Stomach smooth muscle (tissue), 2 donors: ENCODE measurements around the gene EEPD1.

Experiments used
- H3K27ac ChIP-seq: one replicate; pipeline ENCODE4 v1.7.0; 2013; ENCODE audit warnings: mild to moderate bottlenecking, low read length, inconsistent platforms
- H3K27me3 ChIP-seq, 2 donors: one replicate each; pipeline ENCODE4 v1.7.0; 2013; ENCODE audit warnings: low read length in 2 of 2; ENCODE audit not compliant: insufficient read depth in 2 of 2, control insufficient read depth in 1 of 2
- H3K36me3 ChIP-seq, 2 donors: one replicate each; pipeline ENCODE4 v1.7.0; 2013; ENCODE audit warnings: low read length in 2 of 2; ENCODE audit not compliant: control insufficient read depth in 2 of 2, insufficient read depth in 2 of 2
- H3K4me1 ChIP-seq: one replicate; pipeline ENCODE4 v1.7.0; 2013; ENCODE audit warnings: low read length; ENCODE audit not compliant: control insufficient read depth, insufficient read depth
- H3K4me3 ChIP-seq, 2 donors: one replicate each; pipeline ENCODE4 v1.7.0; 2013; ENCODE audit warnings: low read length in 2 of 2
- H3K9ac ChIP-seq, 2 donors: one replicate each; pipeline ENCODE4 v1.7.0; 2013; ENCODE audit warnings: low read length in 2 of 2, mild to moderate bottlenecking in 1 of 2
- H3K9me3 ChIP-seq, 2 donors: one replicate each; pipeline ENCODE4 v1.7.0; 2013; ENCODE audit warnings: low read length in 2 of 2; ENCODE audit not compliant: control insufficient read depth in 2 of 2
- donor health status: healthy.
- donor health status: Pancreatic carcinoma.

The EEPD1 gene

GRCh38 chr7:36157527-36158320 lies 4.7 kb downstream of the EEPD1 start:
- no peaks in the 10 kb centered on the region for H3K36me3 ChIP-seq
- H3K27me3 ChIP-seq, result no peaks in the 10 kb centered on the region
- H3K9me3 ChIP-seq, result no peaks in the 10 kb centered on the region
- H3K9ac ChIP-seq, result no peak overlapping the region
- peaks cover 56% of the 10 kb centered on the region for H3K4me1 ChIP-seq
- no peak overlapping the region for H3K4me3 ChIP-seq
- no peak overlapping the region for H3K27ac ChIP-seq

- H3K9me3 ChIP-seq, result no peaks in the 10 kb centered on the region
- H3K4me1 ChIP-seq, result peaks cover 55% of the 10 kb centered on the region
- H3K9ac ChIP-seq, result no peak overlapping the region
- H3K27me3 ChIP-seq, result no peaks in the 10 kb centered on the region
- no peaks in the 10 kb centered on the region for H3K36me3 ChIP-seq
- H3K27ac ChIP-seq, result no peak overlapping the region
- no peak overlapping the region for H3K4me3 ChIP-seq
These were observed 5.2 kb downstream of the EEPD1 start for GRCh38 chr7:36158321-36158605.

- Histone ChIP-seq H3K4me1 (peaks cover 42% of the 10 kb centered on the region), H3K27me3 (no peaks in the 10 kb centered on the region), H3K27ac (no peak overlapping the region)
These were observed 6.6 kb downstream of the EEPD1 start for GRCh38 chr7:36159618-36160017.

GRCh38 chr7:36160313-36160712 lies 7.3 kb downstream of the EEPD1 start:
- Histone ChIP-seq H3K36me3 (peaks cover 0 to 3% of the 10 kb centered on the region in 2 donors), H3K4me1 (peaks cover 35% of the 10 kb centered on the region), H3K4me3 (peak overlapping the region in 1 of 2 donors; percentile 15), H3K27ac (no peak overlapping the region), H3K27me3 (no peaks in the 10 kb centered on the region), H3K9me3 (no peaks in the 10 kb centered on the region), H3K9ac (no peak overlapping the region)

More at GRCh38 chr7:36159618-36160017, 6.6 kb downstream of the EEPD1 start:
- Histone ChIP-seq H3K4me3 (no peak overlapping the region), H3K9ac (no peak overlapping the region), H3K36me3 (peaks cover 0 to 3% of the 10 kb centered on the region in 2 donors), H3K9me3 (no peaks in the 10 kb centered on the region)

- Histone ChIP-seq H3K9me3 (no peaks in the 10 kb centered on the region), H3K4me3 (no peak overlapping the region), H3K4me1 (peaks cover 20% of the 10 kb centered on the region), H3K27ac (no peak overlapping the region), H3K27me3 (no peaks in the 10 kb centered on the region), H3K9ac (no peak overlapping the region), H3K36me3 (peaks cover 0 to 3% of the 10 kb centered on the region in 2 donors)
These were observed 8.9 kb downstream of the EEPD1 start for GRCh38 chr7:36161996-36162395.

GRCh38 chr7:36165059-36165458 lies 12.0 kb downstream of the EEPD1 start:
- Histone ChIP-seq H3K9me3 (no peaks in the 10 kb centered on the region), H3K27me3 (no peaks in the 10 kb centered on the region), H3K27ac (no peak overlapping the region), H3K9ac (no peak overlapping the region), H3K36me3 (peaks cover 0 to 3% of the 10 kb centered on the region in 2 donors), H3K4me3 (no peak overlapping the region), H3K4me1 (peaks cover 2% of the 10 kb centered on the region)

- Histone ChIP-seq H3K9ac (no peak overlapping the region), H3K9me3 (no peaks in the 10 kb centered on the region), H3K36me3 (peaks cover 0 to 3% of the 10 kb centered on the region in 2 donors), H3K4me3 (no peak overlapping the region), H3K27ac (no peak overlapping the region), H3K4me1 (no peaks in the 10 kb centered on the region), H3K27me3 (no peaks in the 10 kb centered on the region)
These were observed 12.7 kb downstream of the EEPD1 start for GRCh38 chr7:36165802-36166201.

GRCh38 chr7:36167403-36168050 lies 14.5 kb downstream of the EEPD1 start:
- H3K4me3 ChIP-seq, result no peak overlapping the region
- no peaks in the 10 kb centered on the region for H3K9me3 ChIP-seq
- no peak overlapping the region for H3K9ac ChIP-seq
- H3K4me1 ChIP-seq, result no peaks in the 10 kb centered on the region
- no peaks in the 10 kb centered on the region for H3K27me3 ChIP-seq
- no peak overlapping the region for H3K27ac ChIP-seq
- H3K36me3 ChIP-seq, result peaks cover 0 to 3% of the 10 kb centered on the region in 2 donors

- H3K4me1 ChIP-seq, result peaks cover 11% of the 10 kb centered on the region
- no peaks in the 10 kb centered on the region for H3K9me3 ChIP-seq
- H3K9ac ChIP-seq, result no peak overlapping the region
- no peaks in the 10 kb centered on the region for H3K36me3 ChIP-seq
- no peak overlapping the region for H3K27ac ChIP-seq
- H3K4me3 ChIP-seq, result no peak overlapping the region
- no peaks in the 10 kb centered on the region for H3K27me3 ChIP-seq
These were observed 18.4 kb downstream of the EEPD1 start for GRCh38 chr7:36171503-36171902.

GRCh38 chr7:36175886-36176285 lies 22.8 kb downstream of the EEPD1 start:
- Histone ChIP-seq H3K27ac (peak overlapping the region; percentile 53), H3K9me3 (no peaks in the 10 kb centered on the region), H3K4me1 (peaks cover 28% of the 10 kb centered on the region), H3K4me3 (no peak overlapping the region), H3K27me3 (no peaks in the 10 kb centered on the region), H3K9ac (peak overlapping the region in 1 of 2 donors; percentile 29), H3K36me3 (no peaks in the 10 kb centered on the region)

- no peaks in the 10 kb centered on the region for H3K9me3 ChIP-seq
- no peaks in the 10 kb centered on the region for H3K27me3 ChIP-seq
- peaks cover 35% of the 10 kb centered on the region for H3K4me1 ChIP-seq
- no peak overlapping the region for H3K9ac ChIP-seq
- H3K4me3 ChIP-seq, result no peak overlapping the region
- H3K36me3 ChIP-seq, result no peaks in the 10 kb centered on the region
- no peak overlapping the region for H3K27ac ChIP-seq
These were observed 23.6 kb downstream of the EEPD1 start for GRCh38 chr7:36176697-36177096.
